ENCODE data around the gene FBN3. TPM values are rescaled to one million over a fixed set of nuclear protein-coding genes. Genes with fewer than 3 reads are reported as not detected.

The FBN3 gene
- polyA plus RNA-seq, 1 donor from 2014 or later: 52.7 TPM

- Histone ChIP-seq H3K9me2 (ENCODE audit: insufficient read depth, low read length) (no peaks in the 10 kb centered on the region), H3K4me2 (ENCODE audit: low read length) (no peak overlapping the region), H3K9me3 (ENCODE audit: low read length) (no peaks in the 10 kb centered on the region), H3K27me3 (ENCODE audit: insufficient read depth, low read depth, low read length) (no peaks in the 10 kb centered on the region), H3K9ac (ENCODE audit: low read length) (no peak overlapping the region), H3K79me2 (replicated peaks; ENCODE audit: insufficient read depth, low read length) (no peaks in the 10 kb centered on the region), H3K27ac (ENCODE audit: low read length) (no peak overlapping the region), H3K36me3 (ENCODE audit: insufficient read depth, low read length) (no peaks in the 10 kb centered on the region), H3F3A (ENCODE audit: insufficient read depth, low read length, poor library complexity, severe bottlenecking) (no peaks in the 10 kb centered on the region), H2AFZ (ENCODE audit: low read depth, low read length) (no peak overlapping the region), H3K4me3 (ENCODE audit: low read length) (no peak overlapping the region), H4K20me1 (ENCODE audit: insufficient read depth) (no peaks in the 10 kb centered on the region)
- TF ChIP-seq MXI1 (conservative IDR thresholded peaks at IDR 0.05; ENCODE audit: poor library complexity, severe bottlenecking): no peak
- TF ChIP-seq, protein P1, sequence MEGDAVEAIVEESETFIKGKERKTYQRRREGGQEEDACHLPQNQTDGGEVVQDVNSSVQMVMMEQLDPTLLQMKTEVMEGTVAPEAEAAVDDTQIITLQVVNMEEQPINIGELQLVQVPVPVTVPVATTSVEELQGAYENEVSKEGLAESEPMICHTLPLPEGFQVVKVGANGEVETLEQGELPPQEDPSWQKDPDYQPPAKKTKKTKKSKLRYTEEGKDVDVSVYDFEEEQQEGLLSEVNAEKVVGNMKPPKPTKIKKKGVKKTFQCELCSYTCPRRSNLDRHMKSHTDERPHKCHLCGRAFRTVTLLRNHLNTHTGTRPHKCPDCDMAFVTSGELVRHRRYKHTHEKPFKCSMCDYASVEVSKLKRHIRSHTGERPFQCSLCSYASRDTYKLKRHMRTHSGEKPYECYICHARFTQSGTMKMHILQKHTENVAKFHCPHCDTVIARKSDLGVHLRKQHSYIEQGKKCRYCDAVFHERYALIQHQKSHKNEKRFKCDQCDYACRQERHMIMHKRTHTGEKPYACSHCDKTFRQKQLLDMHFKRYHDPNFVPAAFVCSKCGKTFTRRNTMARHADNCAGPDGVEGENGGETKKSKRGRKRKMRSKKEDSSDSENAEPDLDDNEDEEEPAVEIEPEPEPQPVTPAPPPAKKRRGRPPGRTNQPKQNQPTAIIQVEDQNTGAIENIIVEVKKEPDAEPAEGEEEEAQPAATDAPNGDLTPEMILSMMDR (IDR thresholded peaks at IDR 0.05; ENCODE audit: poor library complexity, severe bottlenecking): no peak
- no peak for TF ChIP-seq EZH2 (IDR thresholded peaks at IDR 0.05; ENCODE audit: borderline replicate concordance, insufficient read depth, low read length, poor library complexity, severe bottlenecking)
- TF ChIP-seq SMC3 (conservative IDR thresholded peaks at IDR 0.05; ENCODE audit: poor library complexity): no peak
- no peak for TF ChIP-seq EP300 (conservative IDR thresholded peaks at IDR 0.05; ENCODE audit: poor library complexity, severe bottlenecking)
- TF ChIP-seq TAF1 (IDR thresholded peaks at IDR 0.05; ENCODE audit: low read depth): no peak
- TF ChIP-seq RAD21 (conservative IDR thresholded peaks at IDR 0.05): no peak
- TF ChIP-seq POLR2AphosphoS5 (IDR thresholded peaks at IDR 0.05): no peak
- TF ChIP-seq REST (IDR thresholded peaks at IDR 0.05; ENCODE audit: borderline replicate concordance): no peak
Observed at GRCh38 chr19:8132858-8133458, 16.4 kb downstream of the FBN3 start.

- no peak overlapping the region for H3K4me2 ChIP-seq (ENCODE audit: low read length)
- no peaks in the 10 kb centered on the region for H4K20me1 ChIP-seq (ENCODE audit: insufficient read depth)
- no peak overlapping the region for H3K4me3 ChIP-seq (ENCODE audit: low read length)
- H3F3A ChIP-seq (ENCODE audit: insufficient read depth, low read length, poor library complexity, severe bottlenecking): no peaks in the 10 kb centered on the region
- no peaks in the 10 kb centered on the region for H3K9me2 ChIP-seq (ENCODE audit: insufficient read depth, low read length)
- H2AFZ ChIP-seq (ENCODE audit: low read depth, low read length): no peak overlapping the region
- H3K36me3 ChIP-seq (ENCODE audit: insufficient read depth, low read length): no peaks in the 10 kb centered on the region
- H3K9me3 ChIP-seq (ENCODE audit: low read length): no peaks in the 10 kb centered on the region
- no peaks in the 10 kb centered on the region for H3K27me3 ChIP-seq (ENCODE audit: insufficient read depth, low read depth, low read length)
- H3K9ac ChIP-seq (ENCODE audit: low read length): no peak overlapping the region
- TF ChIP-seq SMC3 (conservative IDR thresholded peaks at IDR 0.05; ENCODE audit: poor library complexity) (no peak), POLR2AphosphoS5 (IDR thresholded peaks at IDR 0.05) (no peak), EP300 (conservative IDR thresholded peaks at IDR 0.05; ENCODE audit: poor library complexity, severe bottlenecking) (no peak), MXI1 (conservative IDR thresholded peaks at IDR 0.05; ENCODE audit: poor library complexity, severe bottlenecking) (no peak), EZH2 (IDR thresholded peaks at IDR 0.05; ENCODE audit: borderline replicate concordance, insufficient read depth, low read length, poor library complexity, severe bottlenecking) (no peak), RAD21 (conservative IDR thresholded peaks at IDR 0.05) (no peak)
- TF ChIP-seq, protein P1 (IDR thresholded peaks at IDR 0.05; ENCODE audit: poor library complexity, severe bottlenecking): no peak
- no peak overlapping the region for H3K27ac ChIP-seq (ENCODE audit: low read length)
- no peaks in the 10 kb centered on the region for H3K79me2 ChIP-seq (replicated peaks; ENCODE audit: insufficient read depth, low read length)
Observed at GRCh38 chr19:8131517-8131916, 17.9 kb downstream of the FBN3 start.

Data from neural cell (in vitro differentiated cells).